ENCODE results near the gene FAM81A. TPM values are rescaled to one million over a fixed set of nuclear protein-coding genes. Genes with fewer than 3 reads are reported as not detected.

FAM81A gene
- total RNA-seq, 1 donor from 2014 or later: 0.41 TPM

GRCh38 chr15:59456114-59456513 lies 18.1 kb downstream of the FAM81A start:
- no peaks in the 10 kb centered on the region for H3K79me2 ChIP-seq (ENCODE audit: low read depth)
- no peak overlapping the region for H3K27ac ChIP-seq
- H3F3A ChIP-seq (ENCODE audit: low read depth): no peaks in the 10 kb centered on the region
- no peaks in the 10 kb centered on the region for H3K36me3 ChIP-seq
- no peaks in the 10 kb centered on the region for H3K9me3 Mint-ChIP-seq
- TF ChIP-seq EZH2 (IDR thresholded peaks at IDR 0.05): no peak
- TF ChIP-seq CTCF (IDR thresholded peaks at IDR 0.05): no peak
- TF ChIP-seq EZH2phosphoT487 (IDR thresholded peaks at IDR 0.05): no peak
- H3K27ac Mint-ChIP-seq: no peak overlapping the region
- H3K4me1 Mint-ChIP-seq: no peaks in the 10 kb centered on the region
- H3K9me3 ChIP-seq (ENCODE audit: low read depth): no peaks in the 10 kb centered on the region
- no peak overlapping the region for H3K4me3 Mint-ChIP-seq
- H2AFZ ChIP-seq (replicated peaks): no peak overlapping the region
- H3K4me2 ChIP-seq: no peak overlapping the region
- H3K36me3 Mint-ChIP-seq: no peaks in the 10 kb centered on the region
- no peak for DNase-seq (ENCODE audit: low spot score)
- no peaks in the 10 kb centered on the region for H3K27me3 Mint-ChIP-seq (ENCODE audit: insufficient read depth, low read depth)
- no peak overlapping the region for H3K4me3 ChIP-seq
- H3K9ac ChIP-seq: no peak overlapping the region
- H3K27me3 ChIP-seq: no peaks in the 10 kb centered on the region
- no peaks in the 10 kb centered on the region for H3K4me1 ChIP-seq
- H4K20me1 ChIP-seq (ENCODE audit: low read depth): no peaks in the 10 kb centered on the region

GRCh38 chr15:59457103-59457502 lies 19.1 kb downstream of the FAM81A start:
- H3K4me1 ChIP-seq: no peaks in the 10 kb centered on the region
- no peaks in the 10 kb centered on the region for H4K20me1 ChIP-seq (ENCODE audit: low read depth)
- peaks cover 5% of the 10 kb centered on the region for H3K9me3 Mint-ChIP-seq
- TF ChIP-seq EZH2phosphoT487 (IDR thresholded peaks at IDR 0.05): no peak
- no peak for TF ChIP-seq CTCF (IDR thresholded peaks at IDR 0.05)
- no peak for TF ChIP-seq EZH2 (IDR thresholded peaks at IDR 0.05)
- H3K36me3 ChIP-seq: no peaks in the 10 kb centered on the region
- H3K4me3 ChIP-seq: no peak overlapping the region
- no peaks in the 10 kb centered on the region for H3K36me3 Mint-ChIP-seq
- no peak overlapping the region for H3K27ac ChIP-seq
- H3K27ac Mint-ChIP-seq: no peak overlapping the region
- no peak overlapping the region for H3K4me3 Mint-ChIP-seq
- H3K79me2 ChIP-seq (ENCODE audit: low read depth): no peaks in the 10 kb centered on the region
- H3K4me1 Mint-ChIP-seq: no peaks in the 10 kb centered on the region
- H3K9me3 ChIP-seq (ENCODE audit: low read depth): no peaks in the 10 kb centered on the region
- H3K27me3 Mint-ChIP-seq (ENCODE audit: insufficient read depth, low read depth): no peaks in the 10 kb centered on the region
- no peak overlapping the region for H3K4me2 ChIP-seq
- no peaks in the 10 kb centered on the region for H3K27me3 ChIP-seq
- DNase-seq (ENCODE audit: low spot score): no peak
- no peaks in the 10 kb centered on the region for H3F3A ChIP-seq (ENCODE audit: low read depth)
- no peak overlapping the region for H2AFZ ChIP-seq (replicated peaks)
- no peak overlapping the region for H3K9ac ChIP-seq

- Histone ChIP-seq H3K4me3 (no peak overlapping the region), H3K79me2 (ENCODE audit: low read depth) (no peaks in the 10 kb centered on the region), H3K9ac (no peak overlapping the region), H3F3A (ENCODE audit: low read depth) (no peaks in the 10 kb centered on the region), H3K27me3 (no peaks in the 10 kb centered on the region), H3K4me1 (no peaks in the 10 kb centered on the region), H3K4me2 (no peak overlapping the region), H3K9me3 (ENCODE audit: low read depth) (no peaks in the 10 kb centered on the region), H3K36me3 (no peaks in the 10 kb centered on the region), H3K27ac (no peak overlapping the region), H4K20me1 (ENCODE audit: low read depth) (no peaks in the 10 kb centered on the region), H2AFZ (replicated peaks) (no peak overlapping the region)
- TF ChIP-seq CTCF (IDR thresholded peaks at IDR 0.05) (no peak), EZH2 (IDR thresholded peaks at IDR 0.05) (no peak), EZH2phosphoT487 (IDR thresholded peaks at IDR 0.05) (no peak)
- Mint-ChIP-seq H3K9me3 (peaks cover 19% of the 10 kb centered on the region), H3K27ac (no peak overlapping the region), H3K27me3 (ENCODE audit: insufficient read depth, low read depth) (no peaks in the 10 kb centered on the region), H3K36me3 (peaks cover 3% of the 10 kb centered on the region), H3K4me1 (no peaks in the 10 kb centered on the region), H3K4me3 (no peak overlapping the region)
- no peak for DNase-seq (ENCODE audit: low spot score)
These were observed 23.5 kb downstream of the FAM81A start for GRCh38 chr15:59461521-59461920.
